Measurements from ENCODE around the gene DPEP2. TPM values are rescaled to one million over a fixed set of nuclear protein-coding genes. Genes with fewer than 3 reads are reported as not detected.
A peak's percentile ranks its signal among the peaks of the same experiment; 100 is the strongest.

Gene DPEP2
- total and polyA plus RNA-seq, 2 of the 13 experiments (the other 11 are each of a cell fraction or from before 2014, with no cell fraction given) = 0.18 TPM; not detected in 1

DNA sequence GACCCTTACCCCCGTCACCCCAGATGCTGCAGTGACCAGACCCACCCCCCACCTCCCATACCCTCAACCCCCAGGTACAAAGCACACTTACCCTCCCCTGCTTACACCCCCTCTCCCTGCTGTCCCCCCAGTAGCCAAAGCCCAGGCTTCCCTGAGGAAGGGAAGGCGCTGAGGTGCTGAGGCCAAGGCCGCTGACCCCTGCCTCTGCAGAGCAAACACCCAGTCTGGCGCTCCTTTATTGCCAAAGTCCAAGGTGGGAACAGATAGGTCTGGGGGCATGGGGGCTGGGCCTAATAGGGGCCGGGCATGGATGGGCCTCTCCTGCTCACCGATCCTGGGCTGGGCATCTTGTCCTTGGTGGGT lies 56.0 kb downstream of the DPEP2 start (continued):
- TF ChIP-seq, protein P1, sequence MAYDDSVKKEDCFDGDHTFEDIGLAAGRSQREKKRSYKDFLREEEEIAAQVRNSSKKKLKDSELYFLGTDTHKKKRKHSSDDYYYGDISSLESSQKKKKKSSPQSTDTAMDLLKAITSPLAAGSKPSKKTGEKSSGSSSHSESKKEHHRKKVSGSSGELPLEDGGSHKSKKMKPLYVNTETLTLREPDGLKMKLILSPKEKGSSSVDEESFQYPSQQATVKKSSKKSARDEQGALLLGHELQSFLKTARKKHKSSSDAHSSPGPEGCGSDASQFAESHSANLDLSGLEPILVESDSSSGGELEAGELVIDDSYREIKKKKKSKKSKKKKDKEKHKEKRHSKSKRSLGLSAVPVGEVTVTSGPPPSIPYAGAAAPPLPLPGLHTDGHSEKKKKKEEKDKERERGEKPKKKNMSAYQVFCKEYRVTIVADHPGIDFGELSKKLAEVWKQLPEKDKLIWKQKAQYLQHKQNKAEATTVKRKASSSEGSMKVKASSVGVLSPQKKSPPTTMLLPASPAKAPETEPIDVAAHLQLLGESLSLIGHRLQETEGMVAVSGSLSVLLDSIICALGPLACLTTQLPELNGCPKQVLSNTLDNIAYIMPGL (CRISPR knock-in tag; IDR thresholded peaks at IDR 0.05; ENCODE audit: borderline replicate concordance in 1 of 2, low read depth in 1 of 2) = peak in 1 of 2 experiments; percentile 28; a peak in 1 of 4 replicates
- TF ChIP-seq ZFX (CRISPR knock-in tag; IDR thresholded peaks at IDR 0.05; ENCODE audit: low read depth) = peak; percentile 60; the same call in 1 of the 2 replicates
- no peak for TF ChIP-seq SRSF1 (optimal IDR thresholded peaks at IDR 0.05; ENCODE audit: low read depth, low read length)
- TF ChIP-seq, protein P2, sequence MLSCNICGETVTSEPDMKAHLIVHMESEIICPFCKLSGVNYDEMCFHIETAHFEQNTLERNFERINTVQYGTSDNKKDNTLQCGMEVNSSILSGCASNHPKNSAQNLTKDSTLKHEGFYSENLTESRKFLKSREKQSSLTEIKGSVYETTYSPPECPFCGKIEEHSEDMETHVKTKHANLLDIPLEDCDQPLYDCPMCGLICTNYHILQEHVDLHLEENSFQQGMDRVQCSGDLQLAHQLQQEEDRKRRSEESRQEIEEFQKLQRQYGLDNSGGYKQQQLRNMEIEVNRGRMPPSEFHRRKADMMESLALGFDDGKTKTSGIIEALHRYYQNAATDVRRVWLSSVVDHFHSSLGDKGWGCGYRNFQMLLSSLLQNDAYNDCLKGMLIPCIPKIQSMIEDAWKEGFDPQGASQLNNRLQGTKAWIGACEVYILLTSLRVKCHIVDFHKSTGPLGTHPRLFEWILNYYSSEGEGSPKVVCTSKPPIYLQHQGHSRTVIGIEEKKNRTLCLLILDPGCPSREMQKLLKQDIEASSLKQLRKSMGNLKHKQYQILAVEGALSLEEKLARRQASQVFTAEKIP (CRISPR knock-in tag; IDR thresholded peaks at IDR 0.05; ENCODE audit: borderline replicate concordance) = no peak
- TF ChIP-seq NFE2L2 (IDR thresholded peaks at IDR 0.05; ENCODE audit: low read length) = no peak; the same call in 1 of the 2 replicates
- TF ChIP-seq, protein P3, sequence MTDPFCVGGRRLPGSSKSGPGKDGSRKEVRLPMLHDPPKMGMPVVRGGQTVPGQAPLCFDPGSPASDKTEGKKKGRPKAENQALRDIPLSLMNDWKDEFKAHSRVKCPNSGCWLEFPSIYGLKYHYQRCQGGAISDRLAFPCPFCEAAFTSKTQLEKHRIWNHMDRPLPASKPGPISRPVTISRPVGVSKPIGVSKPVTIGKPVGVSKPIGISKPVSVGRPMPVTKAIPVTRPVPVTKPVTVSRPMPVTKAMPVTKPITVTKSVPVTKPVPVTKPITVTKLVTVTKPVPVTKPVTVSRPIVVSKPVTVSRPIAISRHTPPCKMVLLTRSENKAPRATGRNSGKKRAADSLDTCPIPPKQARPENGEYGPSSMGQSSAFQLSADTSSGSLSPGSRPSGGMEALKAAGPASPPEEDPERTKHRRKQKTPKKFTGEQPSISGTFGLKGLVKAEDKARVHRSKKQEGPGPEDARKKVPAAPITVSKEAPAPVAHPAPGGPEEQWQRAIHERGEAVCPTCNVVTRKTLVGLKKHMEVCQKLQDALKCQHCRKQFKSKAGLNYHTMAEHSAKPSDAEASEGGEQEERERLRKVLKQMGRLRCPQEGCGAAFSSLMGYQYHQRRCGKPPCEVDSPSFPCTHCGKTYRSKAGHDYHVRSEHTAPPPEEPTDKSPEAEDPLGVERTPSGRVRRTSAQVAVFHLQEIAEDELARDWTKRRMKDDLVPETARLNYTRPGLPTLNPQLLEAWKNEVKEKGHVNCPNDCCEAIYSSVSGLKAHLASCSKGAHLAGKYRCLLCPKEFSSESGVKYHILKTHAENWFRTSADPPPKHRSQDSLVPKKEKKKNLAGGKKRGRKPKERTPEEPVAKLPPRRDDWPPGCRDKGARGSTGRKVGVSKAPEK (CRISPR knock-in tag; IDR thresholded peaks at IDR 0.05; ENCODE audit: borderline replicate concordance) = no peak
- peak; percentile 83 for TF ChIP-seq SALL1 (CRISPR knock-in tag; IDR thresholded peaks at IDR 0.05)
- TF ChIP-seq HOXD1 (CRISPR knock-in tag; IDR thresholded peaks at IDR 0.05) = no peak
- peak; percentile 76 for TF ChIP-seq ASH2L (IDR thresholded peaks at IDR 0.05; ENCODE audit: insufficient read length, low read depth, low read length)
- TF ChIP-seq TBX3 (IDR thresholded peaks at IDR 0.05; ENCODE audit: borderline replicate concordance) = peak; percentile 92
- TF ChIP-seq, protein P4, sequence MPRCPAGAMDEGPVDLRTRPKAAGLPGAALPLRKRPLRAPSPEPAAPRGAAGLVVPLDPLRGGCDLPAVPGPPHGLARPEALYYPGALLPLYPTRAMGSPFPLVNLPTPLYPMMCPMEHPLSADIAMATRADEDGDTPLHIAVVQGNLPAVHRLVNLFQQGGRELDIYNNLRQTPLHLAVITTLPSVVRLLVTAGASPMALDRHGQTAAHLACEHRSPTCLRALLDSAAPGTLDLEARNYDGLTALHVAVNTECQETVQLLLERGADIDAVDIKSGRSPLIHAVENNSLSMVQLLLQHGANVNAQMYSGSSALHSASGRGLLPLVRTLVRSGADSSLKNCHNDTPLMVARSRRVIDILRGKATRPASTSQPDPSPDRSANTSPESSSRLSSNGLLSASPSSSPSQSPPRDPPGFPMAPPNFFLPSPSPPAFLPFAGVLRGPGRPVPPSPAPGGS (CRISPR knock-in tag; IDR thresholded peaks at IDR 0.05) = no peak
- no peak for TF ChIP-seq ZNF3 (CRISPR knock-in tag; IDR thresholded peaks at IDR 0.05)
- TF ChIP-seq ATRX (CRISPR knock-in tag; IDR thresholded peaks at IDR 0.05; ENCODE audit: borderline replicate concordance) = no peak
- no peak for TF ChIP-seq ZNF577 (CRISPR knock-in tag; IDR thresholded peaks at IDR 0.05; ENCODE audit: borderline replicate concordance, low read depth)
- TF ChIP-seq NFE2L1 (CRISPR knock-in tag; IDR thresholded peaks at IDR 0.05; ENCODE audit: borderline replicate concordance) = no peak
- TF ChIP-seq, protein P5, sequence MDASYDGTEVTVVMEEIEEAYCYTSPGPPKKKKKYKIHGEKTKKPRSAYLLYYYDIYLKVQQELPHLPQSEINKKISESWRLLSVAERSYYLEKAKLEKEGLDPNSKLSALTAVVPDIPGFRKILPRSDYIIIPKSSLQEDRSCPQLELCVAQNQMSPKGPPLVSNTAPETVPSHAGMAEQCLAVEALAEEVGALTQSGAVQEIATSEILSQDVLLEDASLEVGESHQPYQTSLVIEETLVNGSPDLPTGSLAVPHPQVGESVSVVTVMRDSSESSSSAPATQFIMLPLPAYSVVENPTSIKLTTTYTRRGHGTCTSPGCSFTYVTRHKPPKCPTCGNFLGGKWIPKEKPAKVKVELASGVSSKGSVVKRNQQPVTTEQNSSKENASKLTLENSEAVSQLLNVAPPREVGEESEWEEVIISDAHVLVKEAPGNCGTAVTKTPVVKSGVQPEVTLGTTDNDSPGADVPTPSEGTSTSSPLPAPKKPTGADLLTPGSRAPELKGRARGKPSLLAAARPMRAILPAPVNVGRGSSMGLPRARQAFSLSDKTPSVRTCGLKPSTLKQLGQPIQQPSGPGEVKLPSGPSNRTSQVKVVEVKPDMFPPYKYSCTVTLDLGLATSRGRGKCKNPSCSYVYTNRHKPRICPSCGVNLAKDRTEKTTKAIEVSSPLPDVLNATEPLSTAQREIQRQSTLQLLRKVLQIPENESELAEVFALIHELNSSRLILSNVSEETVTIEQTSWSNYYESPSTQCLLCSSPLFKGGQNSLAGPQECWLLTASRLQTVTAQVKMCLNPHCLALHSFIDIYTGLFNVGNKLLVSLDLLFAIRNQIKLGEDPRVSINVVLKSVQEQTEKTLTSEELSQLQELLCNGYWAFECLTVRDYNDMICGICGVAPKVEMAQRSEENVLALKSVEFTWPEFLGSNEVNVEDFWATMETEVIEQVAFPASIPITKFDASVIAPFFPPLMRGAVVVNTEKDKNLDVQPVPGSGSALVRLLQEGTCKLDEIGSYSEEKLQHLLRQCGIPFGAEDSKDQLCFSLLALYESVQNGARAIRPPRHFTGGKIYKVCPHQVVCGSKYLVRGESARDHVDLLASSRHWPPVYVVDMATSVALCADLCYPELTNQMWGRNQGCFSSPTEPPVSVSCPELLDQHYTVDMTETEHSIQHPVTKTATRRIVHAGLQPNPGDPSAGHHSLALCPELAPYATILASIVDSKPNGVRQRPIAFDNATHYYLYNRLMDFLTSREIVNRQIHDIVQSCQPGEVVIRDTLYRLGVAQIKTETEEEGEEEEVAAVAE (CRISPR knock-in tag; IDR thresholded peaks at IDR 0.05; ENCODE audit: borderline replicate concordance) = no peak

Data from HepG2 (cell line).